ENCODE data around the gene APRT. TPM values are rescaled to one million over a fixed set of nuclear protein-coding genes. Genes with fewer than 3 reads are reported as not detected.

Gene APRT
- total and polyA plus RNA-seq, 8 donors, result 38.8 to 88.2 (median 68.4) TPM

DNA sequence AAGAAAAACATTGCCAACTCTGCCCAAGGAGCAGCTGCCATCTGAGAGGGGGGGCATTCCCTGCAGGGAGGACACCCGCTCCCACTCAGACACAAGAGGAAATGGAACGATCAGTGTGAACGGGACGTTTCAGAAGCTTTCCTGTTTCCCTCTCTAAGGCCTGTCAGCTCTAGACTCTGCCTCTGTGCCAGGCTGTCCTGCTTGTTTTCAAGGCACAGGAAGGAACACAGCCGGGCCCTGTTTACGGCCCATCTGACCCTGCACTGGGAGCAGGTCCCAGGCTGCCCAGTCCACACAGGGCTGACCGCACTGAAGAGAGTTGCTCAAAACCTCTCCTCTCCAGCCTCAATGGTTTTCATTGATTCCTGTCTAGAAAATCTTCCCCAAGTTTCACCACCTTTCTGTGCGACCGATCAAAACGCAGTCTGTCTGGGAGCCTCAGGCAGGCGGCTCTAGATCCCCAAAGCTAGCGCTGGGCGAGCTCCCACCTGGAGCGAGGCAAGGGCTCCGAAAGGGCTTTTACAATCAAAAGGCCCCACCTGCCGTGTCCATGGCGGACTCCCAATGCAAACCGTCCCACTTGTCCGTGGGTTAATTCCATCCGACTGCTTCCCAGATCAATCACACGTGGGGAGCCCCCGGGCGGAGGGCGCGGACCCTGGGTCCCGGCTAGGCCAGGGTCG, 28.2 kb downstream of the APRT start:
- TF ChIP-seq, protein P1, sequence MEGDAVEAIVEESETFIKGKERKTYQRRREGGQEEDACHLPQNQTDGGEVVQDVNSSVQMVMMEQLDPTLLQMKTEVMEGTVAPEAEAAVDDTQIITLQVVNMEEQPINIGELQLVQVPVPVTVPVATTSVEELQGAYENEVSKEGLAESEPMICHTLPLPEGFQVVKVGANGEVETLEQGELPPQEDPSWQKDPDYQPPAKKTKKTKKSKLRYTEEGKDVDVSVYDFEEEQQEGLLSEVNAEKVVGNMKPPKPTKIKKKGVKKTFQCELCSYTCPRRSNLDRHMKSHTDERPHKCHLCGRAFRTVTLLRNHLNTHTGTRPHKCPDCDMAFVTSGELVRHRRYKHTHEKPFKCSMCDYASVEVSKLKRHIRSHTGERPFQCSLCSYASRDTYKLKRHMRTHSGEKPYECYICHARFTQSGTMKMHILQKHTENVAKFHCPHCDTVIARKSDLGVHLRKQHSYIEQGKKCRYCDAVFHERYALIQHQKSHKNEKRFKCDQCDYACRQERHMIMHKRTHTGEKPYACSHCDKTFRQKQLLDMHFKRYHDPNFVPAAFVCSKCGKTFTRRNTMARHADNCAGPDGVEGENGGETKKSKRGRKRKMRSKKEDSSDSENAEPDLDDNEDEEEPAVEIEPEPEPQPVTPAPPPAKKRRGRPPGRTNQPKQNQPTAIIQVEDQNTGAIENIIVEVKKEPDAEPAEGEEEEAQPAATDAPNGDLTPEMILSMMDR (IDR thresholded peaks at IDR 0.05), result no peak
- Histone ChIP-seq H3K4me1 (peaks cover 0 to 3% (median 0%) of the 10 kb centered on the region in 3 donors), H3K36me3 (no peaks in the 10 kb centered on the region), H3K9me3 (no peaks in the 10 kb centered on the region), H3K27ac (peak overlapping the region; percentile 64 to 90 (median 72)), H3K4me3 (peak overlapping the region in 3 of 4 donors; percentile 54 to 81 (median 65)), H3K27me3 (no peaks in the 10 kb centered on the region)
- ATAC-seq, result peak in 3 of 4 donors; percentile 5 to 26 (median 19)
- intact Hi-C loops (cut with DNase I), result loop anchor here in 1 of 3 donors (5.0 kb wide), 1 partner anchor 41 kb away; no protein-coding TSS in a partner anchor
- WGBS, 2 donors, result 65% methylated on average over 27 of the region's 27 CpGs
- no peak for DNase-seq
- FAIRE-seq, result no peak

DNA sequence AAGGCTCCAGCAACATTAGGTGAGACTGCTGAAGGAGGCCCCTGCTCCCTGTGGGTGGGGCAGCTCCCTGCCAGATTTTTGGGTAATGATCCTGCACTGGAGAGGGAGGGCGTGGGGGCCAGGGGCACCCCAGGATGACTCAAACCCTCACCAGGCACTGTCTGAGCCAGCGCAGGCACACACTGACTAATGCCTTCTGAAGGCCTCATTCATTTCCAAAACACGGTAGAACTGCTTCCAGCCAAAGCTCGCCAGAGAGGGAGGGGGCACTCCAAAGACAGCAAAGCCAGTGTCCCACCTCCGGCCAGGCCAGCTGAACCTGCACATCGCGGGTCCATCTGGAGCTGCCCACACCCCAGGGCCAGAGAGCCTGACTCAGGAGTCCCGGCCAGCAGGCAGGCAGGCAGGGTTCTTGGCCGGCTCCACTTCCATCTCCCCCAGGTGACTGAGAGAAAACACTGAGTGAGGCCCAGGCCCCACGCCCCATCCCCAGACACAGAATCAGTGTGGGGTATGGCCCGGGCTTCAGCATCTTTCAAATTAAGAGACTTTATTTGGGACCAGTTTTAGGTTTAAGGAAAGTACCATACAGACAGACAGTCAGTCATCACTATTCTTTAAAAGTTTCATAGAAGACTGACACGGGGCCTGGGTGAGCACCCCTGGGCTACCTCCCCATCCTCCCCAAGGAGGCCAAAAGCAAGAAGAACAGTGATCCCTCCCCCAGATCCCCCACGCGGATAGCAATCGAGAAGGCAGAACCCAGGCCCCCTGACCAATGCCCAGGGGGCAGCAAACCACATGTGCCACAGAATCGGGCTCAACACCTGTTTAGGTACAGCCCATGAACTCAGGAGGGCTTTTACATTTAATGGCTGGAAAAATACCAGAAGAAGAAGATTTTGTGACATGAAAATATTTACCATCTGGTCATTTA, 29.0 kb downstream of the APRT start:
- Histone ChIP-seq H3K4me3 (peak overlapping the region in 1 of 4 donors; percentile 81), H3K27me3 (no peaks in the 10 kb centered on the region), H3K9me3 (no peaks in the 10 kb centered on the region), H3K36me3 (no peaks in the 10 kb centered on the region), H3K27ac (peak overlapping the region; percentile 64 to 90 (median 72)), H3K4me1 (peaks cover 0 to 3% (median 0%) of the 10 kb centered on the region in 3 donors)
- TF ChIP-seq, protein P1 (IDR thresholded peaks at IDR 0.05), result no peak
- ATAC-seq, result no peak
- peak in 2 of 6 donors; percentile 15 to 63 for DNase-seq
- no peak for FAIRE-seq
- intact Hi-C loops (cut with DNase I), result loop anchor here in 1 of 3 donors (5.0 kb wide), 1 partner anchor 40 kb away; no protein-coding TSS in a partner anchor
- 71 to 78% methylated on average over 16 of the region's 16 CpGs for WGBS, 2 donors

DNA sequence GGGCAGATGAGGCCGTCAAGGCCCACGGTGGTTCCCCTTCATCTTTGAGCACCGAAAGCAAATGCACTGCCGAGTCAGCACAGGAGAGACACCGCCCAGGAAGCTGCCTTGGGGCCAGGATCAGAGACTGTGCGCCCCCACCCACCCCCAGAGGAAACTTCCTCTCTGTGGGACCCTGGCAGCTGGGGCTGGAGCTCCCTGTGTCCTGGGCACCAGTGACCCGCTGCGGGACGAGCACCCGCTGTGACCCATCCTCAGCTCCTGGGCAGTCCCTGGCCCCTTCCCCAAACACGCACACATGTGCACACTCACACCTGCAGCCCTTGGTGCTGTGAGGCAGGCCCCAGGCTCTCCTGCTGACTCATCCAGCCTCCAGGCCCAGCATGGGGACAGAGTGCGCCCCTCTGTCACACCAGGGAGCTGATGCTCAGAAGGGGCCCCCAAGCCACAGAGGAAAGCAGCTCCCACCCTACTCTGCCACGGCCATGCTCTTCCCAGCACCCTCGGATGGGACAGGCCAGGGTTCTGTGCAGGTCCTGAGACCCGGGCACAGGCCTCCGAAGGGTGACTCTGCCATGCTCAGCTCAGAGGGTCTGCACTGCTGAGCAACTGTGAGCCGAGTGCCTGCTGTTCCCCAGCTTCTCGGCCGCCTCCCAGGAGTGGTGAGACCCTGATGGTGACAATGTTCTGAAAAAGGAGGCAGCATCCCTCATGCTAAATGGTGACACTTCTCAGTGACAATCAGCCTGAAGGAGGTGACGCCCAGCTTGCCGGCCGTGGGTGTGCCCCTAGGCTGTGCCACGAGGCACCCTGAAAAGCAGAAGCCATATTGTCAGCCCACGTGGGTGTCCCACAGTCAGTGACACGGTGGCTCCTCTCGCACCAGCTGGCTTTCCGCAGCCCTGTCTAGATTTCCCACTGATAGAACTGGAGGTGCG, 30.3 kb downstream of the APRT start:
- 71 to 84% methylated on average over 28 of the region's 28 CpGs for WGBS, 2 donors
- H3K9me3 ChIP-seq, result no peaks in the 10 kb centered on the region
- no peak for FAIRE-seq
- ATAC-seq, result no peak
- H3K4me3 ChIP-seq, result no peak overlapping the region
- no peak overlapping the region for H3K27ac ChIP-seq
- TF ChIP-seq, protein P1 (IDR thresholded peaks at IDR 0.05), result no peak
- intact Hi-C loops (cut with DNase I), result loop anchor here in 1 of 3 donors (5.0 kb wide), 1 partner anchor 39 kb away; no protein-coding TSS in a partner anchor
- DNase-seq, result peak in 2 of 6 donors; percentile 10 to 50
- H3K36me3 ChIP-seq, result no peaks in the 10 kb centered on the region
- H3K4me1 ChIP-seq, result peaks cover 0 to 3% (median 0%) of the 10 kb centered on the region in 3 donors
- no peaks in the 10 kb centered on the region for H3K27me3 ChIP-seq
